Measurements from ENCODE around the gene OR2AP1.
"Not testable (repeated sequence)": the region's sequence is repeated elsewhere in the genome, so short reads cannot be mapped to it uniquely, and the experiment has no call there.

OR2AP1 gene

DNA sequence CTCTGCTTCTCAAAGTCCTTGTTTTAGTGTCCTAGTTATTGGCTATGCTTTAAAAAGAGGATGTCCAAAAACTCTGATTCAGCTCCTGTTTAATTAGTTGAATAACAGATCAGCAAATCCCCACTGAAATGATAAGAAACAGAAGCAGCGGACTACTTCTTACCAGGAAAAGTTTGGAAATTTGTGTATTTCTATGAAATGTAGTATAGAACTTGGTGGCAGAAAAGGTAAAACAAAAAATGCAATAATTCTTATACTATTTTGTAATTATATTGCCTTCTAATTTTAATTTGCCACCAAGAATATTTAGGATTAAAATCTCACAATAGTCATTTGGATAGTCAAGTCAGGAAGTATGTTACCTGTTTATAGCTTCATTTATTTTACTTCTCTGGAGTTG lies at the start of gene OR2AP1:
Gene OR2AP1 (plus strand): TSS at position 301 of the 400 bp plus-strand sequence. CDS start 1,947 bp downstream, outside the sequence.
- DNase-seq (ENCODE audit: low read depth in 2 of 2), result no peak

GRCh38 chr12:55548235-55548634 lies 24.0 kb upstream of the OR2AP1 start:
- DNase-seq (ENCODE audit: low read depth in 2 of 2), result not testable (repeated sequence)

DNA sequence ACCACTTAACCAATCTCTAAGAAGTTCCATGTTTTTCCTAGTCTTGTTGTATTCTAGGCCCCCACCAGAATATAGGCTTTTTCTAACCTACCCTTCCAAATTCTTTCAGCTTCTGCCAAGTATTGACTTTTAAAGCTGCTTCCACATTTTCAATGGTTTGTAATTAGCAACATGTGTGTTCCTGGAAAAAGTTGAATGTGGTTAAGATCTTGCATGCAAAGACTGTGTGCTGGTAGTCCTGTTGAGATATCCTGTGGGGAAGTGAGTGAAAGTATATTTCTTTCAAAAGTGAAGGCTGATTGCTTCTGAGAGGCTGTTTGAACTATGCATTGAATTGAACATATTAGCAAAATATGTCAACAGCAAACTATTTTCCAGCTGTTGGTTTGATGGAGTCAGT lies 23.5 kb upstream of the OR2AP1 start:
- no peak for DNase-seq (ENCODE audit: low read depth in 2 of 2)

GRCh38 chr12:55549302-55549701 lies 23.0 kb upstream of the OR2AP1 start, which contains the start of gene OR6C4:
Gene OR6C4, plus strand, starts transcription at chr12:55549602. Its CDS starts 1,625 bp downstream, at chr12:55551227.
- DNase-seq (ENCODE audit: low read depth in 2 of 2), result no peak

- DNase-seq (ENCODE audit: low read depth in 2 of 2), result no peak
These were observed 18.0 kb upstream of the OR2AP1 start for GRCh38 chr12:55554296-55554695.

GRCh38 chr12:55570060-55570459 lies 2.2 kb upstream of the OR2AP1 start:
- DNase-seq (ENCODE audit: low read depth in 2 of 2), result not testable (repeated sequence)

DNA sequence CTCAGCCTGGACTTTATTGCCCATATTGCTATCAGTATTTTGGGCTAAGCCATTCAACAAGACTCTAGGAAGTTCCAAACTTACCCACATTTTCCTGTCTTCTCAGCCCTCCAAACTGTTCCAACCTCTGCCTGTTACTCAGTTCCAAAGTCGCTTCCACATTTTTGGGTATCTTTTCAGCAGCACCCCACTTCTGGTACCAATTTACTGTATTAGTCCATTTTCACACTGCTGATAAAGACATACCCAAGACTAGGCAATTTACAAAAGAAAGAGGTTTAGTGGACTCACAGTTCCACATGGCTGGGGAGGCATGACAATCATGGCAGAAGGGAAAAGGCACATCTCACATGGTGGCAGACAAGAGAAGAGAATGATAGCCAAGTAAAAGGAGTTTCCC lies 1.6 kb upstream of the OR2AP1 start:
- DNase-seq (ENCODE audit: low read depth in 2 of 2), result not testable (repeated sequence)

DNA sequence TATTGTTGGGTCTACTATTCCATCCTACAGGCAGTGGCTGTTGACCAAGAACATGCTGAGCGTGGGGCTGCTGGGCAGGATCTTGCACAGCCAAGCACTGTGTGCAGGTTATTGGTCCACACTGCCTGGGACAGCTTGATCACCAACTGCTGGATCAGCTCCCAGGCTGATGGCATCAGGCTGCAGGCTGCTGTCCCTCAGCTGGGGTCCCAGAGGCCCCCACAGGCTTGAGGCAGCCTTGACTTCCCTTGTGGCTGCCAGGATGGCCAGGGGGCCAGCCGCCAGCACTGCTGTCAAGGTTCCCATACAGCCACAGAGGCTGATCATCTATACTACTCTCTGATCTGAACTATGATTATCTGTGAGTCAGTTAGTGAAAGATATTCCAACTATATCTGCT lies 9.8 kb downstream of the OR2AP1 start:
- no peak for DNase-seq (ENCODE audit: low read depth in 2 of 2)

- no peak for DNase-seq (ENCODE audit: low read depth in 2 of 2)
These were observed 13.5 kb downstream of the OR2AP1 start for GRCh38 chr12:55585817-55586216.

- not testable (repeated sequence) for DNase-seq (ENCODE audit: low read depth in 2 of 2)
These were observed 17.9 kb downstream of the OR2AP1 start for GRCh38 chr12:55590152-55590551.

- DNase-seq (ENCODE audit: low read depth in 2 of 2), result no peak
These were observed 35.7 kb downstream of the OR2AP1 start for GRCh38 chr12:55607821-55608594.

GRCh38 chr12:55610598-55610997 lies 38.3 kb downstream of the OR2AP1 start:
- no peak for DNase-seq (ENCODE audit: low read depth in 2 of 2)

- no peak for DNase-seq (ENCODE audit: low read depth in 2 of 2)
These were observed 40.4 kb downstream of the OR2AP1 start for GRCh38 chr12:55612646-55613045.

DNA sequence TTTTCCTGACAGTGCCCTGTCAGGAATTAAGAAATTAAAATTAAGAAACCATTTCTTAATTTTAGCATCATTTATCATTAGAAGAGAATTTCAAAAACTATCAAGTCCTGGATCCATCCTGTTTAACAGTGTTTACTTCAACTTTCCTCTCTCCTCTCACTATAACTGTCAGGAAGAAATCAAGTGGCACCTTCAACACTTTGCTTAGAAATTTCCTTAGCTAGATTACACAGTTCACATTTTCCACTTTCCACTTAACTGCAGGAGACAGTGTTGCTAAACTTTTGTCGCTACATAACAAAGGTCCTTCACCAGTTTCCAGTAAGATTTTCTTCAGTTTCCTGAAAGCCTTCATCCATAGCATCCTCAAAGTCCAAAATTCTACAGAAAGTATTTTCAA lies 42.5 kb downstream of the OR2AP1 start:
- DNase-seq (ENCODE audit: low read depth in 2 of 2), result no peak

- peak in 1 of 2 donors; percentile 13 for DNase-seq (ENCODE audit: low read depth in 2 of 2)
These were observed 47.3 kb downstream of the OR2AP1 start for GRCh38 chr12:55619354-55620138.

- DNase-seq (ENCODE audit: low read depth in 2 of 2), result no peak
These were observed 51.8 kb downstream of the OR2AP1 start for GRCh38 chr12:55624056-55624455.

Data from stimulated activated CD8-positive, alpha-beta memory T cell treated with anti-CD3 and anti-CD28 coated beads, Interleukin-7, amount 100 ng/mL, for 4 hours (primary cell).